ENCODE measurements around the gene LCA5.
"Not testable (repeated sequence)": the region's sequence is repeated elsewhere in the genome, so short reads cannot be mapped to it uniquely, and the experiment has no call there.

Gene LCA5

DNA sequence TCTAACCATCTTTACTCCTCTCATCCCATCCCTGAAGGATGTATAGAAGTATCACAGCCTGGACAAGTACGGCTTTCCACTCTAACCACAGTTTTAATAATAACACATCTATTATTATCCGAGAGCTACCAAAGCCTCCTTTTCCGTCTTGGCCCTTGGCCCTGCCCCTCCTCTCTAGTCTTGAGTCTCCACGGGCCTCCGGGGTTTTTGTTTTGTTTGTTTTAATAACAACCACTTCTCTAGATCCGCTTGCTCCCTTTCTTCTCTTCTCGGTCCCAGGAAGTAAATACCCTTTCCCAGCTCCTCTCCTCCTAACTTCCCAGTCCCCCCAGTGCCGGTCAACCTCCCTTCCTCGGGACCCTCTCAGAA, 661 bp downstream of the LCA5 start:
- DNase-seq = peak in 1 of 2 donors; percentile 37

DNA sequence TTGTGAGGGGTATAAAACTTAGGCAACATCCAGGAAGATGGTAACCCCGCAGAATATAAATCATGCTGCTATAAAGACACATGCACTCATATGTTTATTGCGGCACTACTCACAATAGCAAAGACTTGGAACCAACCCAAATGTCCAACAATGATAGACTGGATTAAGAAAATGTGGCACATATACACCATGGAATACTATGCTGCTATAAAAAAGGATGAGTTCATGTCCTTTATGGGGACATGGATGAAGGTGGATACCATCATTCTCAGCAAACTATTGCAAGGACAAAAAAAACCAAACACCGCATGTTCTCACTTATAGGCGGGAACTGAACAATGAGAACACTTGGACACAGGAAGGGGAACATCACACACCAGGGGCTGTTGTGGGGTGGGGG, 7.7 kb downstream of the LCA5 start:
- not testable (repeated sequence) for DNase-seq

DNA sequence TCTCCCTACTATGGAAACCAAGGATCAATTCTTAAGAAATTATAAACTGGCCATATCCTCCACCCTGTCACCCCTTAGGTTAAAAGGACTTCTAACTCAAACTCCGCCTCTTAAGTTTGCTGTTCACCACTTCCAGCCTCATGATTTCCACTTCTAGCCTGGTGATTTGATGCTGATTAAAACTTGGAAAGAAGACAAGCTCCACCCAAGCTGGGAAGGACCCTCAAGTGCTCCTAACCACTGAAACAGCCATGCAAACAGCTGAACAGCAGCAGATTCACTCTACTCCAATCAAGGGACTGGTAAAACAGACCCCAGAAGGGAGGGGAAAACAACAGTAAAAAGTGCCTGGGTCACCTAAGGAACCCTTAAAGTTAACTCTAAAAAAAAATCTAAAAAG, 10.3 kb downstream of the LCA5 start:
- no peak for DNase-seq

DNA sequence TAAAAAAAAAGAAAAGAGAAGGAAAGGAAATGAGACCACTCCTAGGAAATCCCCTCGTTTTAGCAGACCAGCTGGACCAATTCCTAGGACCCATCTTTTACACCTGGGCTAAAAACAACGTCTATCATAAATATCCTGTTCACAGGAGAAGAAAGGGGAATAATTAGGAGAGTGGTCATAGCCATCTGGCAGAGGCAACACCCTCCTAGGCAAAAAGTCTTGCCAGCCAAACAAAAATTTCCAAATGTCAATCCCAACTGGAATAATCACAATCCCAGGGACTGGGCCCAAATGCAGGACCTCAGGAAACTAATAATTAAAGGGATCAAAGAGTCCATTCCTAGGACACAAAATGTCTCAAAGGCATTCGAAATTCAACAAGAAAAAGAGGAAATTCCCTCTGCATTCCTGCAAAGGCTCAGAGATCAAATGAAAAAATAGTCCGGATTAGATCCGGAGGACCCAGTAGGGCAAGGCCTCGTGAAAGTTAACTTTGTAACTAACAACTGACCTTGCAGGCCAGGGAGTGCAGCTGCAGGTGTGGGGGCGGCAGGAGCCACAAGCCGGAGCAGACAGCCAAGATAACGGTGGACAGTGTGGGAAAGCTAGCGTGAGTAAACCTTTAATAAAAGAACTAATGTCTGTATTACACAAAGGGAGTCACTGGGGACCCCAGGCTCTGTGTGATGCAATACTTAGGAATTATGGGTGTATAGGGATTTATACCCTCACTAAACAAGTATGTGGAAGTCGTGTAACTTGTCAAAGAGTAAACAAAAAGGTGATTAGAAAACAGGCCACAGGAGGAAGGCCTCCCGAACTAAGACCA, 11.7 kb downstream of the LCA5 start:
- no peak for DNase-seq

DNA sequence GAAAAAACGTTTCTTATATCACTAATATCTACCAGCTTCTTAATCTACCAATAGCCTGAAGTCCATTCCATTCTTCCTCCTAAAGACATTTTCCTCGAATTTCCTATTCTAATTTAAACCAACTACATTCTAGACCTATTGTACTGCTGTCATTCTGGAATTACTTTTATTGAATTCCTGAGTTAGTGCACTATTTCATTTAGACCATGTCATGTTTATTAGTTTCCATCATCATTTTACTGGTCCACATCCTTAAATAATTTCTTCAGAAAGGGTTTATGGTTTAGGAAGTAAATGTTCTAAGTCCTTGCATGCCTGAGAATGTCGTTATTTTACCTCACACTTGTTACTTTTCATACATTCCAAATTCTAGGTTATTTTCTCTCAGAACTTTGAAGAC, 13.2 kb downstream of the LCA5 start:
- DNase-seq = no peak

DNA sequence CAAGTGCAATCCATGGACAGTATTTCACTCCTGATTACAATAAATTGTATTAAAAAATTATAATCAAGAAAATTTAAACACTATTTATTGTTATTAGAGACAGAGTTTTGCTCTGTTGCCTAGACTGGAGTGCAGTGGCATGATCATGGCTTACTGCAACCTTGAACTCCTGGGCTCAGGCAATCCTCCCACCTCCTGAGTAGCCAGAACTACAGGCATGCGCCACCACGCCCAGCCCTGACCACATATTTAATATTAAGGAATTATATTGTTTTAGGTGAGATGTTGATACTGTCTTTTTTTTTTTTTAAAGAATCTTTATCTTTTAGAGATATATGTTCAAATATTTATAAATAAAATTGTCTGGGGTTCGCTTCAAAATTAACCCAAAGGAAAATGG, 14.6 kb downstream of the LCA5 start:
- DNase-seq = no peak

DNA sequence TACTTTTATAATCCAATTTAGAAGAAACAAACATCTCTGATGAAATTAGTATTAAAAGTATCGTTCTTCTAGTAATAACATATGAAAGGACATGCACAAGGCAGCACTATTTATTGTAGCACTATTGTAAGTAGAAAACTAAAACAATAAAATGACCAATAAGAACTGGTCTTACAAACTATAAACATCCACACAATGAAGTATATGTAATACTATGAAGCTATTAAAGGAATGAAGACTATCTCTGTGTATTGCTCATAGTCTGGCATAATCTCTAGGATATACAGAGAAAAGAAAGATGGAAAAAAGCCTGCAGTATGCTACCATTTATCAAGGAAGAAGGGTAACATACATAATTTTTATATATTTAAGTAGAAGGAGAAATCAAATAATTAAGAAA, 16.7 kb downstream of the LCA5 start:
- DNase-seq = no peak

DNA sequence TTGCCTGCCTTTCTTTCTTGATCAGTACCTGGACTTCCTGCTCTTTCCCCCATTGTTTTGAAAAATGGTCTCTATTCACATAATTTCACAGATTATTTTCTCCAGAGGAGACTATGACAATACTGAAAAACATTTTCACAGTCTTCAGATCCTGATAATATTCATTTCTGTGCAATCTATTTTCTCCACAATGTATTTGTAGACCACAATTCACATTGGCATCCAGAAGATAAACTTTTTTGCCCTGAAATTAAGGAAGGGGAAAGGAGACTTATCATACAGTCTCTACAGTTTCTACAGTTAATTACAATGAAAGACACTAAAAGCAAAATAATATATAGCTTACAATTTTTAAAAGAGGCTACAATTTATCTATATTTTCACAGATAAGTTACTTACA, 18.4 kb downstream of the LCA5 start:
- no peak for DNase-seq

DNA sequence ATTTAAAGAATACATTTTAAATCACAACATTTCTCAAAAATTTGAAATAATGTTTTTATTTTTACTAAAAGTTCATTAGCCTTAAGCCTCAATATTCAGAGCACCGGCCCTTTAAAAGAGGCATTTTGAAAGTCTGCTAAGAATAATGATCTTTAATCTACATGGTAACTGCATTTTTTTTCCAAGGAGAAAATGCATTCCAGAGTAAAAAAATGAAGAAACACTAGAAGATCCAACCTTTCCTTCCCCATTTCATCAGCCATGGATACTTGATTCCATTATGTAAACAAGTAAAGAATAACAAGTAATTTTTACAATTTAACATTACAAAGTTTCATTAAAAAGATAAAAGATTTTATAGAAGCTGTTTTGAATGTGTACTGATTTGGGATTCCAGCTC, 21.8 kb downstream of the LCA5 start:
- DNase-seq = no peak

DNA sequence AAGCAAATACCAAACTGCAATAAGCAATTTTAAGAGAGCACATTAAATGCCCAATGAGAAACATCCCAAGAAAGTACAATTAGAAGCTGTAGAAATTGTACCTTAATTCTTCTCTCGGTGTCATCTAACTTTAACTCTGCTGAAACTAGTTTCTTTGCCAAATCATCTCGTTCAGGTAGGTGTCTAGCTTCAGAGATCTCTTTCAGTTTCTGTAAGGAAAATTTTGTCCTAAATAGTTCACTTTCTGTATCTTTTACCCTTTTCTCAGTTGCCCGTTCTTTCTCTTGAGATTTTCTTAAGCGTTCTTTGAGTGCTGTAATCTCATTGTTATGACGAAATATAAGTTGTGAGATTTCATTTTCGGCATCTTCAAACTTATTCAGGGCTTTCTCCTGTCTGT, 24.1 kb downstream of the LCA5 start:
- no peak for DNase-seq

DNA sequence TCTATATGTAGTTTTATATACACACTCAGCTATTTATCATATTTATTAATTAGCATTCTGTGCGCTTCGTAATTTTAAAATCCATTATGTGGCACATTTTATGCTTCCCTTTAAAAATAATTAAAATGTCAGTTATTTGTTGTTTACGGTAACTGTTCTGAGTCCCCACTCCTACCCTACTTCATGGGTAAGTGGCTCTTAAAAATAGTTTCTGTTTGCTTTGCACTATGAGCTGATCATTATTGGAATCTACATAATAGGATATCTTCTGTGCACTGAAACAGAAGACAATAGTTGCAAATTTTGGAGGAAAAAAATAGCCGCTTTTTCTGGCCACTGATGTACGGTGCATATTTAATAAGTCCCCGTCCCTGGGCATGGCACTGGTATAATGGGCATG, 25.2 kb downstream of the LCA5 start:
- DNase-seq = no peak

DNA sequence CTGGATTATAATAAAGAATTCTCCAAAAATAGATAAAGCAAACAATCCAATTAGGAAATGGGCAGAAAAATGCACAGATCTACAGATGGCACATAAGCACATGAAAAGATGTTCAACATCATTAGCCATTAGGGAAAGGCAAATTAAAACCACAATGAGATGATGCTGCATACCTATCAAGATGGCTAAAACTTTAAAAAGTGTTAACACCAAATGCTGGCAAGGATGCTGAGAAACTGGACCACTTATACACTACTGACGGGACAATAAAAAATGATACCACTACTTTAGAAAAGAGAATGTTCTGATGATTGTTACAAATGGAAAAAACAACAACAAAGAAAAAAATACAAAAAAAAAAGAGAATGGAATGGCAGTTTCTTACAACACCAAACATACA, 26.5 kb downstream of the LCA5 start:
- DNase-seq = no peak

DNA sequence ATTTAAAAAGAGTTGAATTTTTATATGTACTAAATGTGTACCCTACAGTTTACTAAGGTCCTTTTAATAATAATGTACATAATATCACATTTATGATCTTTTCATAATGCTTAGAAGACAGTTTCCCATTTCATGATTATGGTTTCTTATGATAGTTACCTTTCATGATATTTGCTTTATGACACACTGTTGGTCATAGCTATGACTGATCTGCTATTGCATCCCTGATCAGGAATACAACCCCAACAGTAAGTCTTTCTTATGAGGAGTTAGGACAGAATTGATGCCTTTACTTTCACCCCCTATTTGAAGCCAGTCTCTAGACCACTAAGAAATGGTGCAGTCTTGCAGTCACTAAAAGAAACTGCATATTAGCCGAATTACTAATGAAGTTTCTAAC, 31.0 kb downstream of the LCA5 start:
- DNase-seq = no peak

DNA sequence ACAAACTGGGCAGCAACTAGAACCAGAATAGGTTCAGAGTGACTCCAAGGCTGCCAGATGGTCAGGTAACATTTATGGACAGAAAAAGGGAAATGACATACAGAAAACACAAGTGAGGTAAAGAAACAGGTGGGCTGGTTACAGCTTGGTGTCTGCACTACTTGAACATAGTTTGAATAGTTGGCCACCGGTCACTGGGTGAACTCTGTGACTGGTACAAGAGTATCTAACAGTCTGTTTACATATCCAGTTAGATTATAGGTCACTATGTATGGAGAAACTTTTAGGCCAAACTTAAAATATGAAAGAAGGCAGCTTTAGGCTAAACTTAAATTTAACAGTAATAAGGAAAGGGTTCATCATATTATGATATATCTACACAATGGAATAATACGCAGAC, 32.9 kb downstream of the LCA5 start:
- DNase-seq = no peak

DNA sequence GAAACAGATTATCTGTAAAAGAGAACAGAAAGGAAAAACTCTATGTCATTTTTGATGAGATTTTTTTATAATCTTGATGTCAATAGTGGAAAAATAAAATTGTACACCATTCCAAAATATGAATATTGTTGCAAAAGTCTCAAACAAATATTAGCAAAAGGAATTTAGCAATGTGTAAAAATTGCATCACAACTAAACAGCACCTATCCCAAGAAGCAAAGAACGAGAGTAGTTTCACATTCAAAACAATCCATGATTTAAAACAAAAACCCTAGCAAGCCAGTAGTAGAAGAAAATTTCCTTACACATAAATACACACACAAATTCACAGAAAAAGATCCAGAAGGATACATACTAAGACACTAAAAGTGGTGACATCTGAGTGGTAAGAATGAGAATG, 38.4 kb downstream of the LCA5 start:
- no peak for DNase-seq

DNA sequence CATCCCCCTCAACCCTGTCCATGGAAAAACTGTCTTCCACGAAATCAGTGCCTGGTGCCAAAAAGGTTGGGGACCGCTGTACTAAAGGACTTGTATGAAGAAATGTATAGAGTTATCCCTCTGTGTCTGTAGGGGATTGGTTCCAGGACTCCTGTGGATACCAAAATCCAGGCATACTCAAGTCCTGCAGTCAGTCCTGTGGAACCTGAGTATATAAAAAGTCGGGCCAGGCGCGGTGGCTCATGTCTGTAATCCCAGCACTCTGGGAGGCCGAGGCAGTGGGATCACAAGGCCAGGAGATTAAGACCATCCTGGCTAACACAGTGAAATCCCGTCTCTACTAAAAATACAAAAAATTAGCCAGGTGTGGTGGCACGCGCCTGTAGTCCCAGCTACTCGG, 42.0 kb downstream of the LCA5 start:
- DNase-seq = no peak

DNA sequence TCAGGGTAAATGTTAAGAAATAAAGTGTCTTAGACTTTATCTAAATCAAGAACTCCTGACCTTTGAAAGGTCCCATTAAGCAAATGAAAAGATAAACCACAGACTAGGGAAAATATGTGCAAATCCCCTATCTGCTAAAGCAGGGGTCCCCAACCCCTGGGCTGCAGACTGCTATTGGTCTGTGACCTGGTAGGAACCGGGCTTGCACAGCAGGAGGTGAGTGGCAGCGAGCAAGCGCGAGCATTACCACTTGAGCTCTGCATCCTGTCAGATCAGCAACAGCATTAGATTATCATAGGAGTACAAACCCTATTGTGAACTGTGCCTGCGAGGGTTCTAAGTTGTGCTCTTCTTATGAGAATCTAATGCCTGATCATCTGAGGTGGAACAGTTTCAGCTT, 42.4 kb downstream of the LCA5 start:
- DNase-seq = no peak

DNA sequence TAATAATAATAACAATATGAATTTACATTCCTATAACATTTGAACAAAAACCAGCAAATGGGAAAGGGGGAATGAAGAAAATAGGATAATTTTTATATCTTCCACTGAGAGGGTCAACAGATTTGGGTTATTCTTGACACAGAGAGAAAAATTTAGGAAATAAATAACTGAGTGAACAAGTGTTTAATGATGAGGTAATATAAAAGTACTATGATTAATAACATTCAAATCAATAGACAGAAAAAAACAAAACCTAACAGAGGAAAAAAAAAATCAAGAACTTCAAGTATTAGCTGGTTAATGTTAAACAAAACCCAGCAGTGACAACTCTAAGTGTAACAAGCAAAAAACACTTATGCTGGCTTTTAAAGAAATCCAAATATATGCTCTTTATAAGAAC, 66.5 kb downstream of the LCA5 start:
- DNase-seq = no peak

DNA sequence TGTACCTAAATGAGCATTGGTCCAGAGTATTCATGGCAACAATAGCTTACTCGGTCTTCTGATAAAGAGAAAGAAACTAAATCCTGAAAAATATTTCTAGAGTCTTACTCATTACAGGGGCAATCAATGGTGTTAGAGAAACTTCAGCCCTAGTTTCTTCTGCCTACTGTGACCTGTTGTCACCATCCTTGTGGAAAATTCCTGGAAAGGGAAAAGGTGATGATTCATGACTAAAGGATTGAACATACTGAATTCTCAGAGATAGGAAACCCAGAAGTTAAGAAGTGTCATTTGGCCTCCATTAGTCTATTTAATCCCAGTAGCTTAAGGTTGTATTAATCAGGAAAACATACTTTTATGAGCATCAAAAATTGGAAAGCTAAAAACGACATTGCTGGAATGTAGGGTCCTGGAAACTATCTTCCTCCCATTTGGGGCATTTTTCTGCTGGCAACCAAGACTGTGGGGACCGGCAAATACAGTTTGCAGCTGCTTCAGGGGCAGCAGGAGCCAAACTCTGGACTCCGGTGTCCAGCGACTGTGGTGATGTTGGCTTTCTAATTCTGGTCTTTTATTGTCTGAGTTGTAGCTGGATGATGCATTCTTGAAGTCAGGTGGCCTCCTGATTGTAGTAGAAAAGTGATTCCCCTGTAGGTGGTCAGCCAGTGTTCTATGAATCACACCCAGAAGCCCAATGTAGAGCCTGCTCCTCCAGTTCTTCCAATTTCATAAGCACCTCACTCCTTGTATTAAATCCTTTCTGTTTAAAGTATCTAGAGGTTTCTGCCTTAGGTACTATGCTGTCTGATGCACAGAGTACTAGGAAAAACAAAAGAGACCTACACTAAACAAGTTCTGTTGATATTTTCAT, 67.6 kb downstream of the LCA5 start:
- DNase-seq = no peak

DNA sequence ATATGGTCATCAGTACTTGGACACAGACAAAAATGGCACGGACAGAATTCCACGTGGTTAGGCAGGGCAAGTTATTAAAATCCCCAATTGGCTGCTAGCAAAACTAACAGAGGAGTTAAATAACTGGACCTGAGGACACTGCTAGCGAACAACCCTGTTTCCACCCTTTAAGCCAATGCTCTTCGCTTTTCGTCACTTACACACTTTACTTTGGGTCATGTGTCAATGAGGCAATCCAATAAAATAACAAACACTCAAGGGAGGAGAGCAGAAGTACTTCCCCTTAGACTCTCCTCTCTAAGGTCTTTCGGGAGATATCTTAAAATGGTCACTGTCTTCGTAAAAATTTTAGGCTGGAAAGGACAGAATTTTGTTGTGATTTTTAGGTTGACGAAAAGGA, 68.6 kb downstream of the LCA5 start:
- no peak for DNase-seq

DNA sequence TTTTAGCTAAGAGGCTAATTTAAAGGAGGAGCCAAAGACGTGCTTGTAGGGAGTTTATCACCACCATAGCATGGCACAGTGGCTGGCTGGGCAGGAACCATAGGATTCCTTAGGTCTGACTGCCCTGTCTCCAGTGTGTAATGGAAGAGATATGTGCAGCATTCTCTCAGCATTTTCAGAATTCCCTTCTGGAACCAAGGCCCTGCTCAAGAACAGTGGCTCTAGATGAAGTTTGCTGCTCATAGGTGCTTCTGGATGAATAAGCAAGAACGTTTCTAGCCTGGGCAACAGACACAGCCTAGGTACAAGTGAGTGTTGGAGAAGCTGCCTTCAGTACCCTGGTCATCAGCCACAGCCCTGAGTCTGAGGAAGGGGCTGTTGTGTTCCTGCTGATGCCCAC, 69.1 kb downstream of the LCA5 start:
- no peak for DNase-seq

DNA sequence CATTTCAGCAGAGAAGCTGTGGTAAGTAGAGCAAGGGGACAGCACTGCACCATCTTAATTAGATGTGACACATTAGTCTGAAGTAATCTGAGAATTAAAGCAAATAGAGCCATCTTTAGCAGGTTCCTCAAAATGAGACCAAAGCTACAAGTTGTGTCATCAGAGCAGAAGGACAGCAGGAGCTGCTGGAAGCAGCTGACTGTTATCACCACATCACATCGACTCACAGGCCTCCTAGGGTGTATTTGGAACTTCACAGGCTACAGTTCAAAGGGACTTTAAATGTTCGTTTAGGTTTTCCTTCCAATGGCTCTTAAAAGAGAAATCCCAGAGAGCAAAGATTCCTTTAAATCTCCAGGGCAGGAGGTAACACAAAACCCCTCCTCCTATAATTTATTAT, 69.5 kb downstream of the LCA5 start:
- DNase-seq = no peak

DNA sequence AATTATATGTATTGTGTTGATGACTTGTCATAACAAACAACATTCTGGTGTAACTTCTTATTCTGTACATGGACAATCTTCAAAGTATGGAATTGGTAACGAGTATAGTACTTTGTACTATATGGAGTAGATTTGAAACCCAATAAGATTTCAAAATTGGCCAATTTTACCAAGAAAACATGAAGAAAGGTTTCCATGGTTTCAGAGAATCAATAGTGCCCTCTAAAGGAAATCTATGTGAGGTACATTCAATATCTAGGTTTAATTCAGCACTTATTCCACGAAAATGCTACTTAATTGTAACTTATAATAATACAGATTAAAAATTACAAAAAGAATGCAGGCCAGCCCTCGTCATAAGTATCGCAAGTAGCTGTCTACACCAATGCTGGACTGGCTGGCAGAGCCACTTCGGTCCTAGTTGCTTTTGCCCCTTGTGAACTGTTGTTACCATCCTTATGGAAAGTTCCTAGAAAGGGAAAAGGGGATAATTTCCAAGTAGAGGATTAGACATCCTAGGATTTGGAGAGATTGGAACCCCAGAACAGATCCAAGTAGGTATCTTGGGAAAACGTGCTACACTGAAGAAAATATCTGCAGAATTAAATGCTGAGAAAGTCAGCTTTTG, 70.9 kb downstream of the LCA5 start:
- DNase-seq = peak in 1 of 2 donors; percentile 55

DNA sequence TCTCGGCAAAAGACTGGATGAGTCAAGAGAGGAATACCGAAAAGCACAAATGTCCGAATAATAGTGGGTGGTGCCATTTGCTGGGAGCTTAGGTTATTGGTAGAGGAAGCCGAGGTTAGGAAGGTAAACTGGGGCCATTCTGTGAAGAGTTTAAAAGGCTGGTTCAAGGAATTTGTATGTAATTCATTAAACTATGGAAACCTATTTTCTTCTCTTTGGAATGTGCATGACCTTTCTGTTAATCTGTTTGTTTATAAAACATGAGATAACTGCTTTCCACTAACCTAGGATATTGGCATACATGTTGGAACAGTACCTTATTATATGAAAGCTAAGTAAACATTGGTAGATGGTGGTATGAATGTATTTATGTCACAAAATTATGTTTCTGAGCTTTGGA, 71.8 kb downstream of the LCA5 start:
- DNase-seq = no peak
